GM12878 (cell line): ENCODE results near the gene FASN. TPM values are rescaled to one million over a fixed set of nuclear protein-coding genes. Genes with fewer than 3 reads are reported as not detected.

Source experiments
- ATAC-seq: fragments of 200-7000 bp; cut with Tn5 transposase; 3 replicates; pipeline ENCODE4 v1.9.1; 2020; ENCODE audit warnings: mild to moderate bottlenecking, moderate library complexity
- BruUV-seq: library from RNA; stranded (reverse); fragments of 400-500 nt; replicated peaks from 2 replicates; lab custom pipeline; 2021; lab: Mats Ljungman, UMichigan
- CTCF ChIA-PET: fragments of 300-600 bp; sonication (Branson Sonifier 250); formaldehyde crosslinking; extraction: SDS; loops from one replicate; lab custom pipeline; 2021; ENCODE audit warnings: inconsistent platforms; lab: Yijun Ruan, JAX
- POLR2A ChIA-PET: fragments of 350-600 bp; formaldehyde crosslinking; extraction: SDS; loops from one replicate; lab custom pipeline; 2021; ENCODE audit warnings: inconsistent platforms; lab: Charles Lee
- RAD21 ChIA-PET: fragments of 300-600 bp; sonication (Branson Sonifier 250); formaldehyde crosslinking; loops from one replicate; lab custom pipeline; 2023; ENCODE audit warnings: antibody characterized with exemption; ENCODE audit not compliant: unreplicated experiment; lab: Charles Lee
- SMC1A ChIA-PET: fragments of 300-600 bp; sonication (Branson Sonifier 250); formaldehyde crosslinking; loops from one replicate; lab custom pipeline; 2023; ENCODE audit not compliant: unreplicated experiment, uncharacterized antibody; lab: Charles Lee
- DNase-seq: peaks from one replicate; pipeline ENCODE4 v3.0.0-alpha.2; 2011; ENCODE audit warnings: low read depth, low spot score
- FAIRE-seq: peaks from 3 replicates; lab custom pipeline; 2011; peaks lifted over from hg19 to GRCh38; lab: Jason Lieb, UNC
- H2AFZ ChIP-seq: 2 replicates; pipeline ENCODE4 v1.6.0; 2011; ENCODE audit warnings: low read depth, low read length, control low read depth; ENCODE audit not compliant: control insufficient read depth
- H3K27ac ChIP-seq: 2 replicates; pipeline ENCODE4 v1.5.1; 2011; ENCODE audit warnings: control low read depth; ENCODE audit not compliant: control insufficient read depth, insufficient read depth
- H3K27me3 ChIP-seq, 2 experiments: replicated peaks in 1 of 2; 2 replicates each; pipeline versions ENCODE4 v1.6.0 to v1.6.1; 2011; ENCODE audit warnings: low read length in 1 of 2; ENCODE audit not compliant: control insufficient read depth in 2 of 2, insufficient read depth in 2 of 2
- H3K36me3 ChIP-seq, 2 experiments: 2 replicates each; pipeline ENCODE4 v1.5.1; 2011; ENCODE audit warnings: low read length in 1 of 2; ENCODE audit not compliant: control insufficient read depth in 2 of 2, insufficient read depth in 2 of 2
- H3K4me1 ChIP-seq: 2 replicates; pipeline ENCODE4 v1.6.1; 2011; ENCODE audit warnings: mild to moderate bottlenecking, low read length, moderate library complexity, mixed read lengths; ENCODE audit not compliant: control insufficient read depth, insufficient read depth
- H3K4me2 ChIP-seq: 2 replicates; pipeline ENCODE4 v1.6.0; 2011; ENCODE audit warnings: control low read depth; ENCODE audit not compliant: control insufficient read depth, insufficient read depth
- H3K4me3 ChIP-seq: fragments of 200-600 bp; sonication (generic); 2 replicates; pipeline ENCODE4 v1.5.1; 2016
- H3K79me2 ChIP-seq: 2 replicates; pipeline ENCODE4 v1.6.0; 2011; ENCODE audit warnings: low read length; ENCODE audit not compliant: control insufficient read depth, insufficient read depth
- H3K9ac ChIP-seq: 2 replicates; pipeline ENCODE4 v1.8.0; 2011; ENCODE audit warnings: low read length, control low read depth, mixed read lengths; ENCODE audit not compliant: control insufficient read depth, insufficient read depth
- H3K9me3 ChIP-seq: replicated peaks from 3 replicates; pipeline ENCODE4 v1.5.1; 2011; ENCODE audit warnings: mild to moderate bottlenecking, low read length; ENCODE audit not compliant: control insufficient read depth, insufficient read depth
- H4K20me1 ChIP-seq: 2 replicates; pipeline ENCODE4 v1.6.0; 2011; ENCODE audit not compliant: control insufficient read depth, insufficient read depth
- JUND ChIP-seq: IDR thresholded peaks from 2 replicates; pipeline ENCODE4 v1.6.1; 2012; ENCODE audit warnings: low read depth, mild to moderate bottlenecking, low read length, improper control_type of control experiment, moderate library complexity
- MTA3 ChIP-seq: IDR thresholded peaks from 2 replicates; pipeline ENCODE4 v1.6.1; 2012; ENCODE audit warnings: low read length, inconsistent platforms, borderline replicate concordance
- RB1 ChIP-seq: fragments of 450-650 bp; formaldehyde crosslinking; IDR thresholded peaks from 2 replicates; pipeline ENCODE4 v1.6.1; 2017; ENCODE audit warnings: mild to moderate bottlenecking, borderline replicate concordance
- TARDBP ChIP-seq: IDR thresholded peaks from 2 replicates; pipeline ENCODE4 v1.6.1; 2016; ENCODE audit warnings: borderline replicate concordance
- ZZZ3 ChIP-seq: IDR thresholded peaks from 2 replicates; pipeline ENCODE4 v1.6.1; 2011; ENCODE audit warnings: low read depth; ENCODE audit not compliant: control insufficient read depth, insufficient read length
- WGBS: methylation state at CpG from one replicate; pipeline ENCODE4 v1.1.6; 2016; ENCODE audit warnings: low lambda C conversion rate; ENCODE audit not compliant: insufficient replicate concordance, insufficient coverage; ENCODE audit errors: missing lambda C conversion rate; 5-methylcytosine and 5-hydroxymethylcytosine counted together
- in situ Hi-C: fragments of 300-500 bp; cut with MboI; formaldehyde crosslinking; loops from 9 replicates; pipeline ENCODE4 v1.14.3; 2018; ENCODE audit warnings: mixed read lengths
- intact Hi-C: fragments of 100-400 bp; cut with micrococcal nuclease; formaldehyde crosslinking; loops from one replicate; pipeline ENCODE4 v1.14.2; 2022; ENCODE audit not compliant: unreplicated experiment
- polyA plus RNA-seq, 11 experiments: library from polyadenylated mRNA; depleted of rRNA in 4 of 11; unstranded in 6 of 11; stranded (reverse) in 5 of 11; fragments of >200 nt; fragmentation: Nextera tagmentation in 4 of 11; fragmentation: Illumina TruSeq in 1 of 11; extraction: Ambion mirVana in 4 of 11; extraction: Trizol in 1 of 11; gene quantifications; 1 replicate in 1 of 11; 2 replicates in 10 of 11; pipeline versions ENCODE4 v1.2.1 to v1.2.3, GENCODE V29; 2011 to 2016; ENCODE audit warnings: inconsistent platforms in 2 of 11, missing spikeins in 2 of 11, low read depth in 1 of 11
- total RNA-seq, 4 experiments: library from RNA; depleted of rRNA in 3 of 4; stranded (reverse); fragments of >200 nt in 3 of 4; fragmentation: Illumina TruSeq in 1 of 4; extraction: Trizol in 1 of 4; gene quantifications; 2 replicates each; pipeline versions ENCODE4 v1.2.1 to v1.2.3, GENCODE V29; 2013 to 2021
- TF ChIP-seq, protein P1 (sequence below): fragments of 150-350 bp; IDR thresholded peaks from 2 replicates; pipeline ENCODE4 v1.6.1; 2016; ENCODE audit warnings: low read depth, low read length

FASN gene
- total and polyA plus RNA-seq, 10 of the 15 experiments (the other 5 are each of a cell fraction or from before 2014, with no cell fraction given): 0.19 to 333 (median 30.4) TPM

DNA sequence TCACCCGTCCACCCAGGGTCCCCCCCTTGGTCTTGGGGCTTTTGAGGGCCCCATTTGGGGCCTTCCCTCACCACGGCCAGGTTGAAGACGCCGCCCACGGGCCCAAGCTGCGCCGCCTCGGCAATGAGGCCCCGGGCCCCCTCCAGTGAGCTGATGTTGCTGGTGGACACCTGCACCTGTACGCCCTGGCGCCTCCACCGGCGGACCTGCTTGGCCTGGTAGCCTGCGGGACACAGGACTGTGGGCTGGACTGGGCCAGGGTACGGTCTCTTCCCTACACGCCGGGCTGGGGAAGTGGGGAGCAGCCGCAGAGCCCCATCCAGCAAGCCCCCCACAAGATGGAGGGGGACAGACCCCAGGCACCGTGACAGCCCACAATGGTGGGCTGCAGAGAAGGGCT lies 15.6 kb downstream of the FASN start (continued):
- TF ChIP-seq, protein P1, sequence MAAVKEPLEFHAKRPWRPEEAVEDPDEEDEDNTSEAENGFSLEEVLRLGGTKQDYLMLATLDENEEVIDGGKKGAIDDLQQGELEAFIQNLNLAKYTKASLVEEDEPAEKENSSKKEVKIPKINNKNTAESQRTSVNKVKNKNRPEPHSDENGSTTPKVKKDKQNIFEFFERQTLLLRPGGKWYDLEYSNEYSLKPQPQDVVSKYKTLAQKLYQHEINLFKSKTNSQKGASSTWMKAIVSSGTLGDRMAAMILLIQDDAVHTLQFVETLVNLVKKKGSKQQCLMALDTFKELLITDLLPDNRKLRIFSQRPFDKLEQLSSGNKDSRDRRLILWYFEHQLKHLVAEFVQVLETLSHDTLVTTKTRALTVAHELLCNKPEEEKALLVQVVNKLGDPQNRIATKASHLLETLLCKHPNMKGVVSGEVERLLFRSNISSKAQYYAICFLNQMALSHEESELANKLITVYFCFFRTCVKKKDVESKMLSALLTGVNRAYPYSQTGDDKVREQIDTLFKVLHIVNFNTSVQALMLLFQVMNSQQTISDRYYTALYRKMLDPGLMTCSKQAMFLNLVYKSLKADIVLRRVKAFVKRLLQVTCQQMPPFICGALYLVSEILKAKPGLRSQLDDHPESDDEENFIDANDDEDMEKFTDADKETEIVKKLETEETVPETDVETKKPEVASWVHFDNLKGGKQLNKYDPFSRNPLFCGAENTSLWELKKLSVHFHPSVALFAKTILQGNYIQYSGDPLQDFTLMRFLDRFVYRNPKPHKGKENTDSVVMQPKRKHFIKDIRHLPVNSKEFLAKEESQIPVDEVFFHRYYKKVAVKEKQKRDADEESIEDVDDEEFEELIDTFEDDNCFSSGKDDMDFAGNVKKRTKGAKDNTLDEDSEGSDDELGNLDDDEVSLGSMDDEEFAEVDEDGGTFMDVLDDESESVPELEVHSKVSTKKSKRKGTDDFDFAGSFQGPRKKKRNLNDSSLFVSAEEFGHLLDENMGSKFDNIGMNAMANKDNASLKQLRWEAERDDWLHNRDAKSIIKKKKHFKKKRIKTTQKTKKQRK: no peak
- no peak for TF ChIP-seq MTA3
- no peak for TF ChIP-seq TARDBP

DNA sequence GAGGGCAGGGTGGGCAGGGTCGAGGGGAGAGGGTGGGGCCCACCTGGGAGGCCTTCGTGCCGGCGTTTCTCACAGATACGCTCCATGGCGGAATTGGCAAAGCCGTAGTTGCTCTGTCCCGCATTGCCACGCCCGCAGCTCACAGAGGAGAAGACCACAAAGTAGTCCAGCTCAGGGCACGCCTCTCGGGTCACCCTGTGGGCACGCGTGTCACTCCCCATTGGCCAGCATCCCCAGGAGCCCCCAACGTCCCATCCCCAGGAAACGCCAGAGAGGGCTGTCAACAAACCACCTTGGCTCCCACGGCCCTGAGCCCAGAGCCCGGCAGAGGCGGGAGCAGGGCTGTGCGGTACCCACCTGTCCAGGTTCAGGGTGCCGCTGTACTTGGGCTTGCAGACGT lies 16.1 kb downstream of the FASN start:
- in situ Hi-C loops (no loop called here), intact Hi-C loops (no loop called here)
- Histone ChIP-seq H3K4me2 (no peak overlapping the region), H3K27me3 (no peaks in the 10 kb centered on the region), H3K79me2 (no peaks in the 10 kb centered on the region), H3K27ac (no peak overlapping the region), H3K36me3 (peaks cover 14 to 67% of the 10 kb centered on the region in 2 experiments; a peak in 3 of 4 replicates), H2AFZ (no peak overlapping the region), H3K9ac (no peak overlapping the region), H3K4me3 (no peak overlapping the region), H4K20me1 (no peaks in the 10 kb centered on the region), H3K9me3 (no peaks in the 10 kb centered on the region), H3K4me1 (no peaks in the 10 kb centered on the region)
- no peak for DNase-seq
- ChIA-PET RAD21 (no interaction called here), POLR2A (no interaction called here), CTCF (no interaction called here), SMC1A (no interaction called here)
- no peak for FAIRE-seq
- ATAC-seq: no peak
- 92% methylated on average over 13 of the region's 22 CpGs for WGBS
- BruUV-seq: no TSS peak
- TF ChIP-seq RB1 (no peak), ZZZ3 (no peak), JUND (no peak)
- TF ChIP-seq, all 136 proteins: peak for 0
